ENCODE measurements around the gene GNAQ. TPM values are rescaled to one million over a fixed set of nuclear protein-coding genes. Genes with fewer than 3 reads are reported as not detected.

The GNAQ gene
- polyA plus RNA-seq, 1 donor (not counting 4 experiments of a cell fraction or from before 2014, with no cell fraction given) = 64.3 TPM

GRCh38 chr9:78011049-78011448 is 20.6 kb downstream of the GNAQ start:
- H3K27me3 ChIP-seq (ENCODE audit: control insufficient read depth, extremely low read depth, insufficient read depth, low read length) = no peaks in the 10 kb centered on the region
- peaks cover 5% of the 10 kb centered on the region for H3K4me1 ChIP-seq (ENCODE audit: control insufficient read depth, extremely low read depth, insufficient read depth, low read length)
- dilution Hi-C loops (cut with MboI; ENCODE audit: extremely low pct_ligation_motif_present, low sequenced_read_pairs) = no loop called here
- no peak overlapping the region for H2AFZ ChIP-seq (ENCODE audit: control insufficient read depth, low read length)
- H3K79me2 ChIP-seq (ENCODE audit: control insufficient read depth, insufficient read depth, low read length) = peaks cover 86% of the 10 kb centered on the region
- no peak for FAIRE-seq
- H3K27ac ChIP-seq (ENCODE audit: control insufficient read depth, insufficient read depth, low read length) = no peak overlapping the region
- H3K36me3 ChIP-seq (ENCODE audit: control insufficient read depth in 2 of 2, extremely low read depth in 1 of 2, insufficient read depth in 2 of 2, low read length in 2 of 2) = no peaks in the 10 kb centered on the region
- TF ChIP-seq EZH2 (IDR thresholded peaks at IDR 0.05; ENCODE audit: low read length) (no peak), CTCF (optimal IDR thresholded peaks at IDR 0.05 in 1 of 3, IDR thresholded peaks at IDR 0.05 in 1 of 3, conservative IDR thresholded peaks at IDR 0.05 in 1 of 3; ENCODE audit: extremely low read depth in 1 of 3, insufficient read depth in 2 of 3, low read length in 3 of 3) (no peak)
- H4K20me1 ChIP-seq (ENCODE audit: control insufficient read depth, extremely low read depth, insufficient read depth, low read length) = no peaks in the 10 kb centered on the region
- no peak overlapping the region for H3K9ac ChIP-seq (ENCODE audit: control insufficient read depth, extremely low read depth, insufficient read depth, low read length)
- no peaks in the 10 kb centered on the region for H3K9me3 ChIP-seq (ENCODE audit: control insufficient read depth, low read depth, low read length)
- H3K9me1 ChIP-seq (ENCODE audit: control insufficient read depth, extremely low read depth, insufficient read depth, low read length) = peaks cover 2% of the 10 kb centered on the region
- H3K4me3 ChIP-seq (ENCODE audit: control insufficient read depth in 2 of 3, extremely low read depth in 1 of 3, insufficient read depth in 2 of 3, low read depth in 1 of 3, low read length in 3 of 3) = no peak overlapping the region
- DNase-seq (ENCODE audit: low read depth, low spot score) = no peak
- no peak overlapping the region for H3K4me2 ChIP-seq (ENCODE audit: control insufficient read depth, extremely low read depth, insufficient read depth, low read depth, low read length)

GRCh38 chr9:78010445-78010844 is 21.2 kb downstream of the GNAQ start:
- TF ChIP-seq EZH2 (IDR thresholded peaks at IDR 0.05; ENCODE audit: low read length) (no peak), CTCF (optimal IDR thresholded peaks at IDR 0.05 in 1 of 3, IDR thresholded peaks at IDR 0.05 in 1 of 3, conservative IDR thresholded peaks at IDR 0.05 in 1 of 3; ENCODE audit: extremely low read depth in 1 of 3, insufficient read depth in 2 of 3, low read length in 3 of 3) (no peak)
- H3K36me3 ChIP-seq (ENCODE audit: control insufficient read depth in 2 of 2, extremely low read depth in 1 of 2, insufficient read depth in 2 of 2, low read length in 2 of 2) = no peaks in the 10 kb centered on the region
- no peak overlapping the region for H2AFZ ChIP-seq (ENCODE audit: control insufficient read depth, low read length)
- H3K9me3 ChIP-seq (ENCODE audit: control insufficient read depth, low read depth, low read length) = no peaks in the 10 kb centered on the region
- H3K9ac ChIP-seq (ENCODE audit: control insufficient read depth, extremely low read depth, insufficient read depth, low read length) = no peak overlapping the region
- H3K27me3 ChIP-seq (ENCODE audit: control insufficient read depth, extremely low read depth, insufficient read depth, low read length) = no peaks in the 10 kb centered on the region
- dilution Hi-C loops (cut with MboI; ENCODE audit: extremely low pct_ligation_motif_present, low sequenced_read_pairs) = no loop called here
- H3K27ac ChIP-seq (ENCODE audit: control insufficient read depth, insufficient read depth, low read length) = no peak overlapping the region
- H3K4me2 ChIP-seq (ENCODE audit: control insufficient read depth, extremely low read depth, insufficient read depth, low read depth, low read length) = no peak overlapping the region
- H3K4me1 ChIP-seq (ENCODE audit: control insufficient read depth, extremely low read depth, insufficient read depth, low read length) = peaks cover 5% of the 10 kb centered on the region
- DNase-seq (ENCODE audit: low read depth, low spot score) (no peak), FAIRE-seq (no peak)
- H3K4me3 ChIP-seq (ENCODE audit: control insufficient read depth in 2 of 3, extremely low read depth in 1 of 3, insufficient read depth in 2 of 3, low read depth in 1 of 3, low read length in 3 of 3) = no peak overlapping the region
- H4K20me1 ChIP-seq (ENCODE audit: control insufficient read depth, extremely low read depth, insufficient read depth, low read length) = no peaks in the 10 kb centered on the region
- peaks cover 2% of the 10 kb centered on the region for H3K9me1 ChIP-seq (ENCODE audit: control insufficient read depth, extremely low read depth, insufficient read depth, low read length)
- H3K79me2 ChIP-seq (ENCODE audit: control insufficient read depth, insufficient read depth, low read length) = peaks cover 89% of the 10 kb centered on the region

Data from keratinocyte (primary cell).